GM19035 (cell line): ENCODE data around the gene CHRNB2.
"Not testable (repeated sequence)": the region's sequence is repeated elsewhere in the genome, so short reads cannot be mapped to it uniquely, and the experiment has no call there.

Experiments used
- ATAC-seq: cut with Tn5 transposase; IDR thresholded peaks from one replicate; pipeline ENCODE4 v1.9.1; 2021; ENCODE audit not compliant: unreplicated experiment

CHRNB2 gene

DNA sequence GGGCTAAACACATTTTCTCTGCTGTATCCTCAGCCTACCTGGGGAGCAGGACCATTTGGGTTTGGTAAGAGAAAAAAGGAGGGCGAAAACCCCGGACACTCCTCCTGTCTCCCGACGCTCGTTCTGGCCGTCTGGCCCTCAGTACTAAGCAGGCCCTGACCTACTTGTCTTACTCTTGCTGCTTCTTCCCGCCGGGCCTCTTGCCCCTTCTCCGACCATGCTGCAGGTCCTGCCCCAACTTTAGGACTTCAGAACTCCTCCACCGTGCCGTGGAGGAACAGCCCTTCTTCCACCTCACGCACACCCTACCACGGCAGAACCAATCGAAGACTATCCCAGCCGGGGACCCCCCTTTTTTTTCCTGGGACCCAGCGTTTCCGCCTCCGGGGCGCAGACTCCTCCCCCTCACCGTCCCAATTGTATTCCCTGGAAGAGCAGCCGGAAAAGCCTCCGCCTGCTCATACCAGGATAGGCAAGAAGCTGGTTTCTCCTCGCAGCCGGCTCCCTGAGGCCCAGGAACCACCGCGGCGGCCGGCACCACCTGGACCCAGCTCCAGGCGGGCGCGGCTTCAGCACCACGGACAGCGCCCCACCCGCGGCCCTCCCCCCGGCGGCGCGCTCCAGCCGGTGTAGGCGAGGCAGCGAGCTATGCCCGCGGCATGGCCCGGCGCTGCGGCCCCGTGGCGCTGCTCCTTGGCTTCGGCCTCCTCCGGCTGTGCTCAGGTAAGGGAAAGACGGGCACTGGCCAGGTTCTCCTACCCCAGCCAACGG, at the start of gene CHRNB2:
TSS of gene CHRNB2 (plus strand) at position 393 of the 771 bp plus-strand sequence. CDS start at position 660, 267 bp downstream.
- no peak for ATAC-seq

DNA sequence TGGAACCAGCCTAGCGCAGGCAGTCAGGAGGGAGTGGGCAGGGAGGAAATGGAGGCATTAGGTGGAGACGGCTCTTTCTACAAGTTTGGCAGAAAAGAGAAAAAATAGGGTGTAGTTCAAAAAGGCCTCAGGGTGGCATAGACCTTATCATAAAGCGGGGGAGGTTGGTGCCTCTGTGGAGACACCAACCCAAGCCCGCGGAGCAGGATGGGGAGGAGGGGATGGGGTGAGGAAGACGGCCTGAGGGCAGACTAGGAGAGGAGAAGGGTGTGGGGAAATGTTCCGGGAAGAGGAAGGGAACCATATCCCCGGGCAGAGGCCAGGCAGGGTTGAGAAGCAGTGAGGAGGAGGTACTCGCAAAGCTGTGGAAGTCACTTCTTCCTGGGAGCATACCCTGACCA, 48.0 kb upstream of the CHRNB2 start:
- no peak for ATAC-seq

DNA sequence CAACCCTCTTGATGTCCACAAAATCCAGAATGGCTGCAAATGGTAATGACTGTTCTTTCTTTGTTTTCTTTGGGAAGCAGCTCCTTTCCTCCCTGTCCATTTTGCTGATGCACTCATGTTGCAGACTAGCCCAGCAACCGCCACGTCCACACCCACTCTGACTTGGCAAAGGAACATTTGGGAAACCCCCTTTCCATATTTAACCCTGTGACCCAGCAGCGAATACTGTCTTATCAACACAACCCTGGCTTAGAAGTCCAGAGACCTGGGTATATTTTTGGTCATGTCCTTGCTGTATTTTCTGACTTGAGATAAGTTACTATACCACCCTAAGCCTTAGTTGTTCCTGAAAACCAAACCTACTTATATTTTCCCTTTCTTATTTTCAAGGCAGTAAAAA, 47.2 kb upstream of the CHRNB2 start:
- no peak for ATAC-seq

GRCh38 chr1:154521695-154522094, 45.9 kb upstream of the CHRNB2 start:
- no peak for ATAC-seq

- ATAC-seq, result no peak
Measured at GRCh38 chr1:154524881-154525280, 42.7 kb upstream of the CHRNB2 start.

DNA sequence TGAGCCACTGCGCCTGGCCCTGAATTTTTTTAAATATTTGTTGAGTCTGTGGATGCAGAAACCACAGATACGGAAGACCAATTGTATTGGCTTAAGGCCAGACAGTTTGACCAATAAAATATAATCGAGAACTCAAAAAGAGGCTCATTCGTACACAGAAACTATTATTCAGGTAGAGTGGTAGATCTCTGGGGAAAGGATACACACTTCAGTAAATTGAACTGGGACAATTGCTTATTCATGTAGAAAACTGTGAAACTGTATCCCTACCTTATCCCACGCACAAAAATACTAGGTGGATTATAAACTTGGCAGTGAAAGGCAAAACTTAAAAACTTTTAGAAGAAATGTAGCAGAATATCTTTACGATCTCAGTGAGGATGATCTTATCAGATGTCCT, 40.4 kb upstream of the CHRNB2 start:
- ATAC-seq, result no peak

DNA sequence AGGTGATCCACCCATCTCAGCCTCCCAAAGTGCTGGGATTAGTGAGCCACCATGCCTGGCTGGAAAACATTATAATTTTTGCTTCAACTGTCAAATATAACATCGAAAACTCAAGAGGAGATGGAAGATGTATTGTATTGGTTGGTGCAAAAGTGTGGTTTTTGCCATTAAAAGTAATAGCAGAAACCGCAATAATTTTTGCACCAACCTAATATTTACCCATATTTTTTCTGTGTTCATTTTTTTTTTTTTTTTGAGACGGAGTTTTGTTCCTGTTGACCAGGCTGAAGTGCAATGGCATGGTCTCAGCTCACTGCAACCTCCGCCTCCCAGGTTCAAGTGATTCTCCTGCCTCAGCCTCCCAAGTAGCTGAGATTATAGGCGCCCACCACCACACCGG, 38.3 kb upstream of the CHRNB2 start:
- no peak for ATAC-seq

GRCh38 chr1:154531950-154532349, 35.6 kb upstream of the CHRNB2 start:
- not testable (repeated sequence) for ATAC-seq

- no peak for ATAC-seq
Measured at GRCh38 chr1:154533952-154534844, 33.4 kb upstream of the CHRNB2 start.

DNA sequence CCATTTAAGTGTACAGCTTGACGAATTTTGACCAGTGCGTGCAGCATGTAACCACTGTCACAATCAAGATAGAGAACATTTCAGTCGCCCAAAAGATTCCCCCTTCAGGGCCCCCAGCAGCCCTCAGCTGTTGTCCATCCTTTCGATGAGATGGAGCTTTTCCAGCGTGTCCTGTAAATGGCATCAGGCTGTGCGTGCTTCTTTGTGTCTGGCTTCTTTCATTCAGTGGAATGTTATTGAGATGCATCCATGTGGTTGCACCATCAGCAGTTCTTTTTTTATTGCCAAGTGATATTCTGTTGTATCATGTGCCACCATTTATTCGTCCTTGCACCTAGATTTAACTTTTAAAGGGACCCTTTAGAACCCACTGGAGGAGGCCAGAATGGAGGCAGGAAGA, 31.0 kb upstream of the CHRNB2 start:
- ATAC-seq, result no peak

DNA sequence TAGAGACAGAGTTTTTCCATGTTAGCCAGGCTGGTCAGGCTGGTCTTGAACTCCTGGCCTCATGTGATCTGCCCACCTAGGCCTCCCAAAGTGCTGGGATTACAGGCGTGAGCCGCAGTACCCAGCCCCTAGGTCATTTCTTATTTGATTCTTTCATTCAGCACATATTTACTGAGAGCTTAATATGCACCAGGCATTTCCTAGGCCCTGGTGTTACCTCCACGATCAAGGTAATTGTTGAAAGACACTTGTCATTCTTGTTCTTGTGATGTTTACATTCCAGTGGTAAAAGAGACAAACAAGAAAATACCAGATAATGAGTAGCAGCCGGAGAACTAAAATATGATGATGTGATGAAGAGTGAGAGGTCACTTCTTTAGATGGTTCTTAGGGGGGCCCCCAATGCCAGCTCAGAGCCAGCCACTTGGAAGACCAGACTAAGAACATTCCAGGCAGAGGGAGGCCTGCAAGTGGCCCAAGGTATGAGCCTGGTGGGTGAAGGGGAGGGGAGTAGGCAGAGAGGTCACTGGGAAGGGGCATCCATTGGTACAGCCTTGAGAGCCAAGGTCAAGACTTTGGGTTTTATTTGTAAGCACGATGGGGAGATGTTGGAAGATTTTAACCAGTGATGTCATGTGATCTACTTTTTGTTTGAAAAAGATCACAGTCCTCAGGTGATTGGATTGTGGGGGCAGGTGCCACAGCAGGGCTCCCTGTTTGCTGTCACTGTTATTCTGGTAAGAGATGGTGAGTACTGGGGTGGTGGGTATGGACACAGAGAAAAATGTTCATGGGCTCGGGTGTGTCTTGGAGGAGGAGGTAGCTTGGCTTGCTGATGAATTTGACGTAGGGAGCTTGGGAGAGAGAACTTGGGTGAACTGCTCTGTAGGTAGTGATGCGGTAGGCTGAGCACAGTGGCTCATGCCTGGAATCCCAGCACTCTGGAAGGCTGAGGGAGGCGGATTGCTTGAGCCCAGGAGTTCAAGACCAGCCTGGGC, 27.8 kb upstream of the CHRNB2 start:
- no peak for ATAC-seq

GRCh38 chr1:154541231-154541630, 26.3 kb upstream of the CHRNB2 start:
- ATAC-seq, result no peak

DNA sequence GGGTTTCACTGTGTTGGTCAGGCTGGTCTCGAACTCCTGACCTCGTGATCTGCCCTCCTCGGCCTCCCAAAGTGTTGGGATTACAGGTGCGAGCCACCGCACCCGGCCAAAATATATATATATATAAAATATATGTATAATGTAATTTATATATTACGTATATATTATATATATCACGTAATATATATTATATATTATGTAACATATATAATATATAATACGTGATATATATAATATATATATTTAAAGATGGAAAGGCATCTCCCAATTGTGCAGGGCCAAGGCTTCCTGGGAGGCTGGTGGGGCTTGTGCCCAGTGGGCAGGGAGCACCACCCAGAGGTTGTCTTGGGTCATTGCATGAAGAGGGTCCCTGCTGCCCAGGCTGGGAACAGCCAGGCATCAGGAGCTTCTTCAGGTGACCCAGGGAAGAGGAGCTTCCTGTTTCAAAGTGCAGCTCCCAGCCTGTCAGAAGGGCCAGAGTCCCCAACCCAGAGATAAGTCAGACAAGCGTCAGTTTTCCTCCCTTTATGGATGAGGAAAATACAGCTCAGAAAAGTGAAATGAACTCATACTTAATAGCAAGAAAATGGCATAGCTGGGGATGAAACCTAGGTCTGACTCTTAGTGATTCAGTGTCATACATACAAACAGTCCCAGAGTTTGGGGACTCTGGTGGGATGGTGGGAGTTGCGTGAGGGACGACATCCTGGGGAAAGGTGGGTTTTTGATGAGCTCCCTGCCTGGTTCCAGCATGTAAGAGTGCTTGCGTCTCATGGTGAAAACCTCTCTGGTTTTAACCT, 21.1 kb upstream of the CHRNB2 start:
- ATAC-seq, result no peak

DNA sequence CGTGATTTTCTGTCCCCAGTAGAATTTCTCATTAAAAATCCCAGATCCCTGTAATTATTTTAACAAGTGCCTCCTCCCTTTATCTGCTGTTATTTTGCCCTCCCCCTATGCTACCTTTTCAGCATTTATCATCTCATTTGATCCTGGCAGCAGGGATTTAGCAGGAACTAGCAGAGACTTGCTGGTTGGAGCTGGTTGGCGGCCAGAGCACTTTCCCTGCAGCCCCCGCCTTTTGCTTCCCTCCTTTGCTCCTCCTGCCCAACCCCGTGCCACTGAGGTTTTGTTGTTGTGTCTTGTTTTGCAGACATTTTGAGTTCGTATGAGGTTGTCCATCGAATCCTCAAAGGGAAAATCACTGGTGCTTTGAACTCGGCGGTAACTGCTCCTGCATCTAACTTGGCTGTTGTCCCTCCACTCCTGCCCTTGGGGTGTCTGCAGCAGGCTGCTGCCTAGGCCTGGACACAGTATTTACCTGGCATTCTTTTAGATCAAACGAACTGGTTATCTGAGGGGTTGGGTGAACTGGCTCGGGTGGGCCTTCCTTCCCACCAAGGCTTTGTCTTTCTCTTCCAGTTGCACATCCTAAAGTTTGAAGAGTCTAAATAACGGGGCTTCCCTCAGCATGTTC, 20.4 kb upstream of the CHRNB2 start:
- no peak for ATAC-seq

- no peak for ATAC-seq
Measured at GRCh38 chr1:154548028-154548427, 19.6 kb upstream of the CHRNB2 start.

DNA sequence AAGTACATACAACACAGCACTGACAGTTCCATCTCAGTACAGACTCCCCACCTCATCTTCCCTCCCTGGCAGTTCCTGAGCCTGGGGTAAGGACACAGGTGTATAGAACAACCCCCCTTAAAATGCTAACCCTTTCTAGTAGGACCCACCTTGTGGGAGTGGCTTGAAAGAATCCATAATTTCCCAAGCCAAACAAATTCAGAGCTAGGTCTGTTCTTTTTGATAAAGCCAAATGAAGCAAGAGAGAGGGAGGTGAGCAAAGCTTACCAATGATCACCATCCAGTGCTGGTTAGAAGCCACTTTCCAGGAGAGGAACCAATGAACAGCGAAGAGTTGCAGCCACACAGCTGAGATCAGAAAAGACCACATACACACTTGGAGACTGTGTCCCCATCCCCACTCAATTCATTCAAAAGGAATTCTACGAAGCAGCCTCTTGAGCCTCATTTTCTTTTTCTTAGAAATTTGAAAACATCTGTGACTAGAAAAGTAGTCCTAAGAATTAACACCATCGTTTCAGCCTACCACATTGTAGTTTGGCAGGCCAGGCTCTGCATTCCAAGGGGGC, 18.3 kb upstream of the CHRNB2 start:
- ATAC-seq, result no peak

- no peak for ATAC-seq
Measured at GRCh38 chr1:154550070-154550469, 17.5 kb upstream of the CHRNB2 start.

- ATAC-seq, result no peak
Measured at GRCh38 chr1:154550657-154551056, 16.9 kb upstream of the CHRNB2 start.

GRCh38 chr1:154551474-154551873, 16.1 kb upstream of the CHRNB2 start:
- ATAC-seq, result no peak
